PC-3 (cell line): ENCODE measurements around the gene RPS3.

Source experiments
- CTCF ChIP-seq: fragments of 300-600 bp; sonication (generic); conservative IDR thresholded peaks from 2 replicates; pipeline ENCODE4 v1.5.1; 2017; ENCODE audit warnings: antibody characterized with exemption, low read depth, mild to moderate bottlenecking, low read length
- EZH2 ChIP-seq: fragments of 300-600 bp; sonication (generic); IDR thresholded peaks from one replicate; pipeline ENCODE4 v1.6.1; 2017; ENCODE audit warnings: antibody characterized with exemption, mild to moderate bottlenecking, low read length; ENCODE audit not compliant: unreplicated experiment
- EZH2phosphoT487 ChIP-seq: fragments of 300-600 bp; sonication (generic); IDR thresholded peaks from 2 replicates; pipeline ENCODE4 v1.6.1; 2018; ENCODE audit warnings: mild to moderate bottlenecking, antibody characterized with exemption, low read length, borderline replicate concordance

- no peak for TF ChIP-seq CTCF
- TF ChIP-seq EZH2, result no peak
- TF ChIP-seq EZH2phosphoT487, result no peak
Measured at GRCh38 chr11:75375626-75376025, 23.7 kb upstream of the RPS3 start.
